ENCODE measurements around the gene PTCH2. TPM values are rescaled to one million over a fixed set of nuclear protein-coding genes. Genes with fewer than 3 reads are reported as not detected.
"Not testable (repeated sequence)": the region's sequence is repeated elsewhere in the genome, so short reads cannot be mapped to it uniquely, and the experiment has no call there.

Gene PTCH2
- total RNA-seq, 3 donors from 2014 or later = 0.32 to 2.2 (median 1.3) TPM

- Histone ChIP-seq H3K27ac (peak overlapping the region; percentile 96 to 99), H3K4me1 (no peaks in the 10 kb centered on the region), H3K9me3 (no peaks in the 10 kb centered on the region), H3K36me3 (no peaks in the 10 kb centered on the region), H3K4me3 (peak overlapping the region; percentile 51 to 87 (median 59)), H3K27me3 (no peaks in the 10 kb centered on the region)
- intact Hi-C loops (cut with DNase I; ENCODE audit: low total_unique reads) = no loop called here
- TF ChIP-seq POLR2AphosphoS5 (IDR thresholded peaks at IDR 0.05) = peak; percentile 67 to 99 (median 95)
- TF ChIP-seq POLR2A (IDR thresholded peaks at IDR 0.05) = peak; percentile 88
- TF ChIP-seq, protein P1, sequence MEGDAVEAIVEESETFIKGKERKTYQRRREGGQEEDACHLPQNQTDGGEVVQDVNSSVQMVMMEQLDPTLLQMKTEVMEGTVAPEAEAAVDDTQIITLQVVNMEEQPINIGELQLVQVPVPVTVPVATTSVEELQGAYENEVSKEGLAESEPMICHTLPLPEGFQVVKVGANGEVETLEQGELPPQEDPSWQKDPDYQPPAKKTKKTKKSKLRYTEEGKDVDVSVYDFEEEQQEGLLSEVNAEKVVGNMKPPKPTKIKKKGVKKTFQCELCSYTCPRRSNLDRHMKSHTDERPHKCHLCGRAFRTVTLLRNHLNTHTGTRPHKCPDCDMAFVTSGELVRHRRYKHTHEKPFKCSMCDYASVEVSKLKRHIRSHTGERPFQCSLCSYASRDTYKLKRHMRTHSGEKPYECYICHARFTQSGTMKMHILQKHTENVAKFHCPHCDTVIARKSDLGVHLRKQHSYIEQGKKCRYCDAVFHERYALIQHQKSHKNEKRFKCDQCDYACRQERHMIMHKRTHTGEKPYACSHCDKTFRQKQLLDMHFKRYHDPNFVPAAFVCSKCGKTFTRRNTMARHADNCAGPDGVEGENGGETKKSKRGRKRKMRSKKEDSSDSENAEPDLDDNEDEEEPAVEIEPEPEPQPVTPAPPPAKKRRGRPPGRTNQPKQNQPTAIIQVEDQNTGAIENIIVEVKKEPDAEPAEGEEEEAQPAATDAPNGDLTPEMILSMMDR (IDR thresholded peaks at IDR 0.05) = peak in 1 of 3 donors; percentile 25
- peak; percentile 72 to 79 for DNase-seq (ENCODE audit: low spot score in 2 of 2)
Measured at GRCh38 chr1:44819608-44820327, 23.3 kb downstream of the PTCH2 start.

DNA sequence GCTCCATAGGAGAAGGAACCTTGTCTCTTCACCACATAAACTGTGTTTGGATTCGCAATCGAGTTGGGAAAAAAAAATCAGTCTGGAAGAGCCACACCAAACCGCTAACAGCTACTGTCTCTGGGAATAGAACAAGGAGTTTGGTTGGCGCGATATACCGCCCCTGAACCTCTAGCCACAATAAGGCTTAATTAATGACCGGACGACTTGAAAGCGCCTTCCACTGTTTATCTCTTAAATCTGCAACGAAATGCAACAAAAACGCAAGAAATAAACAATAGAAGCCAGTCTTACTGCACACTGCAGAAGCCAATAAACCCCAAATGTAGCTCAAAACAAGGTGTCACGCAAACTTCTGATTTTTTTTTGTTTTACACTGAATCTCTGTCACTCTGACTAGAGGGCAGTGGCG, 23.9 kb downstream of the PTCH2 start:
- Histone ChIP-seq H3K36me3 (no peaks in the 10 kb centered on the region), H3K9me3 (no peaks in the 10 kb centered on the region), H3K4me3 (peak overlapping the region; percentile 51 to 87 (median 59)), H3K27ac (peak overlapping the region; percentile 96 to 99), H3K4me1 (no peaks in the 10 kb centered on the region), H3K27me3 (no peaks in the 10 kb centered on the region)
- DNase-seq (ENCODE audit: low spot score in 2 of 2) = no peak
- TF ChIP-seq POLR2A (IDR thresholded peaks at IDR 0.05) (no peak), POLR2AphosphoS5 (IDR thresholded peaks at IDR 0.05) (no peak)
- intact Hi-C loops (cut with DNase I; ENCODE audit: low total_unique reads) = no loop called here

DNA sequence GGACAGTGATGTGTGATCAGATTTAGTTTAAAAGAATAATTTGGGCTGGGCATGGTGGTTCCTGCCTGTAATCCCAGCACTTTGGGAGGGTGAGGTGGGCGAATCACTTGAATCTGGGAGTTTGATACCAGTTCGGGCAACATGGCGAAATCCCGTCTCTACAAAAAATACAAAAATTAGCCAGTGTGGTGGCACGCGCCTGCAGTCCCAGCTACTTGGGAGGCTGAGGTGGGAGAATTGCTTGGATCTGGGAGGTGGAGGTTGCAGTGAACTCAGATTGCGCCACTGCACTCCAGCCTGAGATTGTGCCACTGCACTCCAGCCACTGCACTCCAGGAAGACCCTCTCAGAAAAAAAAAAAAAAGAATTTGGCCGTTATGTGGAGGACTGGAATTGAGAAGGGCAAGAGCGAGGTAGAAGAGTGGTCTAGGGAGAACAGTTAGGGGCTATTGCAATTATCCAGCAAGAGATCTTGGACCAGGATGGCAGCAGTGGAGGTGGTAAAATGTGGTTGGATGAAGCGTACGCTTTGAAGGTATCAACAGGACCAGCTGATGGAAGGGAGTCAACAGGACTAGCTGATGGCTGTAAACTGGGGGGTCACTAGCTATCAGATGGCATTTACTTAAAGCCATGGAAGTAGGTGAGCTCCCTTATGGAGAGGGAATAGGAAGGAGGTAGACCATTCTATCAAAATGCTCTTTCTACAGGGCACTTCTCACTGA, 25.1 kb downstream of the PTCH2 start:
- Histone ChIP-seq H3K27ac (no peak overlapping the region), H3K4me1 (no peaks in the 10 kb centered on the region), H3K9me3 (no peaks in the 10 kb centered on the region), H3K36me3 (no peaks in the 10 kb centered on the region), H3K27me3 (no peaks in the 10 kb centered on the region), H3K4me3 (no peak overlapping the region)
- intact Hi-C loops (cut with DNase I; ENCODE audit: low total_unique reads) = no loop called here
- DNase-seq (ENCODE audit: low spot score in 2 of 2) = no peak
- no peak for TF ChIP-seq POLR2A (IDR thresholded peaks at IDR 0.05)

DNA sequence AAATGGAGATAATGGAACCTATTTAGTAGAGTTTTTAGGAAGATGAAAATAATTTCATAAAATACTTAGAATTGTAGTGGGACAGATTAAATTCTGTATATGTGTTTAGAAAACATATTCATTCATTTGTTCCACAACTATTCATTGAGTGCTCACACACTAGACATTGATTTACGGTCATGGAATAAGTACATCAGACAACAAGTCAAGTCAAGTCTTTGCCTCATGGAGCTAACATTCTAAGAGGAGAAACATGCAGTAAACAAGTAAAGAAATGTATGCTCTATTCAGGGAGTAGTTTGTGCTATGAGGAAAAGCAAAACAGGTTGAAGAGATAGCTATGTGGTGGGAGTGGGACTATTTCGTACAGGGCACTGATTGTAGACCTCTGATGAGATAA, 25.7 kb downstream of the PTCH2 start:
- no peak for DNase-seq (ENCODE audit: low spot score in 2 of 2)
- no peak for TF ChIP-seq POLR2A (IDR thresholded peaks at IDR 0.05)
- TF ChIP-seq, protein P1 (IDR thresholded peaks at IDR 0.05) = no peak
- no peak for TF ChIP-seq POLR2AphosphoS5 (IDR thresholded peaks at IDR 0.05)
- no peak overlapping the region for H3K4me3 ChIP-seq
- H3K36me3 ChIP-seq = no peaks in the 10 kb centered on the region
- H3K27me3 ChIP-seq = no peaks in the 10 kb centered on the region
- no peaks in the 10 kb centered on the region for H3K9me3 ChIP-seq
- H3K4me1 ChIP-seq = no peaks in the 10 kb centered on the region
- H3K27ac ChIP-seq = no peak overlapping the region
- intact Hi-C loops (cut with DNase I; ENCODE audit: low total_unique reads) = no loop called here

DNA sequence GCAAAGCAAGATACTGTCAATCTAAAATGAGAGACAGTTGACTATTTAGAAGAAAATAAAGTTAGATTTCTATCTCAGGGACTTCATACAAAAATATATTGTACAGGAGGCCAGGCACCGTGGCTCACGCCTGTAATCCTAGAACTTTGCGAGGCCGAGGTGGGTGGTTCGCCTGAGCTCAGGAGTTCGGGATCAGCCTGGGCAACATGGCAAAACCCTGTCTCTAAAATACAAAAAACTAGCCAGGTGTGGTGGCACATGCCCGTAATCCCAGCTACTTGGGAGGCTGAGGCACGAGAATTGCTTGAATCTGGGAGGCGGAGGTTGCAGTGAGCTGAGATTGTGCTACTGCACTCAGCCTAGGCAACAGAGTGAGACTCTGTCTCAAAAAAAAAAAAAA, 27.1 kb downstream of the PTCH2 start:
- not testable (repeated sequence) for H3K27ac ChIP-seq

DNA sequence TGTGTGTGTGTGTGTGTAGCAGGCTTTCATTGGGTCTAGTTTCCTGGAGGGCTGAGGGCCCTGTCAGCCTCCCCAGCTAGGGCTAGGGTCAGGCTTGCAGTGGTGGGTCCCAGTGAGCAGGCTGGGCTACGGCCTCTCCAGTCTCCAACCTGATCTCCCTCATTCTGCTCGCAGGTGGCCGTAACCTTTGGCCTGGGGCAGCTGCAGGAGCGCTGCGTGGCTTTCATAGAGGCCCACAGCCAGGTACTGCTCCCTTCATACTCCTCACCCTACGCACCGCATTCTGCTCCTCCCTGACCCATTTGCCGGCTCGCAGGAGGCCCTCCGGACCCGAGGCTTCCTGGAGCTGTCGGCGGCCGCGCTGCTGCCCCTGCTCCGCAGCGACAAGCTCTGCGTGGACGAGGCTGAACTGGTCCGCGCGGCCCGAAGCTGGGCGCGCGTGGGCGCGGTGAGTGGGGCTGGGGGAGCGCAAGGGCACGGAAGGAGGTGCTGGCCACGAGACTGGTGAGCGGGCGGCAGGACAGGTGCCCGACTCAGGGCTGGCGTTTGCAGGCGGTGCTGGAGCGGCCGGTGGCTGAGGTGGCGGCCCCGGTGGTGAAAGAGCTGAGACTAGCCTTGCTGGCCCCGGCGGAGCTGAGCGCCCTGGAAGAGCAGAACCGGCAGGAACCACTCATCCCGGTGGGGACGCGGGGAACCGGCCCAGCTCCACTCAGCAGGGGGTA, 30.1 kb downstream of the PTCH2 start:
- intact Hi-C loops (cut with DNase I; ENCODE audit: low total_unique reads) = no loop called here
- DNase-seq (ENCODE audit: low spot score in 2 of 2) = peak in 1 of 2 donors; percentile 52
- Histone ChIP-seq H3K36me3 (no peaks in the 10 kb centered on the region), H3K4me1 (peaks cover 17 to 27% of the 10 kb centered on the region in 2 donors), H3K9me3 (no peaks in the 10 kb centered on the region), H3K4me3 (peak overlapping the region; percentile 35 to 72 (median 59)), H3K27ac (peak overlapping the region; percentile 88 to 100), H3K27me3 (no peaks in the 10 kb centered on the region)
- no peak for TF ChIP-seq POLR2AphosphoS5 (IDR thresholded peaks at IDR 0.05)
- no peak for TF ChIP-seq POLR2A (IDR thresholded peaks at IDR 0.05)
- TF ChIP-seq, protein P1 (IDR thresholded peaks at IDR 0.05) = no peak

More for the DNA sequence above, 27.1 kb downstream of the PTCH2 start:
- H3K36me3 ChIP-seq; H3K4me3 ChIP-seq; H3K4me1 ChIP-seq; DNase-seq (ENCODE audit: low spot score in 2 of 2); H3K27me3 ChIP-seq; intact Hi-C loops (cut with DNase I; ENCODE audit: low total_unique reads); H3K9me3 ChIP-seq: not testable (repeated sequence)
